IMR-90 (cell line): ENCODE measurements around the gene RGP1. TPM values are rescaled to one million over a fixed set of nuclear protein-coding genes. Genes with fewer than 3 reads are reported as not detected.

ENCODE experiments used
- ATAC-seq: fragments of 200-7000 bp; cut with Tn5 transposase; 2 replicates; pipeline ENCODE4 v1.9.1; 2020; ENCODE audit warnings: low read depth, mild to moderate bottlenecking, moderate library complexity
- BruUV-seq: library from RNA; stranded (reverse); fragments of 400-500 nt; replicated peaks from 2 replicates; lab custom pipeline; 2021; lab: Mats Ljungman, UMichigan
- CTCF ChIA-PET: fragments of 300-600 bp; formaldehyde crosslinking; extraction: SDS; loops from one replicate; lab custom pipeline; 2021; ENCODE audit warnings: antibody characterized with exemption; lab: Yijun Ruan, JAX
- POLR2A ChIA-PET: fragments of 300-600 bp; sonication (Branson Sonifier 250); formaldehyde crosslinking; loops from one replicate; lab custom pipeline; 2022; ENCODE audit warnings: antibody characterized with exemption; ENCODE audit not compliant: unreplicated experiment; lab: Charles Lee
- DNase-seq: peaks from one replicate; pipeline ENCODE4 v3.0.0; 2013
- H2AFZ ChIP-seq: replicated peaks from 2 replicates; pipeline ENCODE3; 2013; ENCODE audit warnings: low read length, mild to moderate bottlenecking; ENCODE audit not compliant: poor library complexity
- H2AK5ac ChIP-seq: 2 replicates; pipeline ENCODE4 v1.6.1; 2013; ENCODE audit warnings: low read depth, low read length, inconsistent platforms
- H2AK9ac ChIP-seq: replicated peaks from 2 replicates; pipeline ENCODE3; 2013; ENCODE audit warnings: mild to moderate bottlenecking, low read depth, low read length, moderate library complexity; ENCODE audit not compliant: poor library complexity
- H2BK120ac ChIP-seq: 2 replicates; pipeline ENCODE4 v1.6.1; 2013; ENCODE audit warnings: low read depth, low read length, inconsistent platforms
- H2BK15ac ChIP-seq: 3 replicates; pipeline ENCODE4 v1.6.1; 2013; ENCODE audit warnings: low read depth, low read length, inconsistent platforms
- H2BK20ac ChIP-seq: 2 replicates; pipeline ENCODE4 v1.6.1; 2013; ENCODE audit warnings: low read depth, mild to moderate bottlenecking, inconsistent platforms, low read length, moderate library complexity
- H2BK5ac ChIP-seq: 2 replicates; pipeline ENCODE4 v1.6.1; 2013; ENCODE audit warnings: mild to moderate bottlenecking, low read depth, low read length, inconsistent platforms; ENCODE audit not compliant: poor library complexity, severe bottlenecking
- H3K14ac ChIP-seq: replicated peaks from 2 replicates; pipeline ENCODE4 v1.6.1; 2013; ENCODE audit warnings: low read depth, low read length, inconsistent platforms
- H3K18ac ChIP-seq: 2 replicates; pipeline ENCODE4 v1.6.1; 2013; ENCODE audit warnings: low read depth, low read length, control low read depth
- H3K23ac ChIP-seq: 2 replicates; pipeline ENCODE4 v1.6.1; 2013; ENCODE audit warnings: low read depth, low read length, inconsistent platforms
- H3K27ac ChIP-seq: 2 replicates; pipeline ENCODE4 v1.5.1; 2013; ENCODE audit warnings: mild to moderate bottlenecking, control low read depth, low read length; ENCODE audit not compliant: insufficient read depth
- H3K27me3 ChIP-seq: 2 replicates; pipeline ENCODE4 v1.6.1; 2013; ENCODE audit warnings: low read length; ENCODE audit not compliant: control insufficient read depth, insufficient read depth
- H3K36me3 ChIP-seq: 2 replicates; pipeline ENCODE4 v1.6.1; 2013; ENCODE audit warnings: low read length, mixed read lengths; ENCODE audit not compliant: control insufficient read depth, insufficient read depth
- H3K4ac ChIP-seq: 2 replicates; pipeline ENCODE4 v1.6.1; 2013; ENCODE audit warnings: low read depth, low read length, inconsistent platforms
- H3K4me1 ChIP-seq: 2 replicates; pipeline ENCODE4 v1.6.1; 2013; ENCODE audit warnings: low read length, mixed read lengths; ENCODE audit not compliant: control insufficient read depth, insufficient read depth
- H3K4me2 ChIP-seq: 2 replicates; pipeline ENCODE4 v1.6.1; 2013; ENCODE audit warnings: low read depth, mild to moderate bottlenecking, control low read depth, low read length, moderate library complexity
- H3K4me3 ChIP-seq: 2 replicates; pipeline ENCODE4 v1.5.1; 2013; ENCODE audit warnings: low read depth, mild to moderate bottlenecking, control low read depth, low read length, moderate library complexity; ENCODE audit not compliant: insufficient read depth
- H3K56ac ChIP-seq: 2 replicates; pipeline ENCODE4 v1.6.1; 2013; ENCODE audit warnings: low read length, inconsistent platforms; ENCODE audit not compliant: insufficient read depth; ENCODE audit errors: extremely low read depth
- H3K79me1 ChIP-seq, 2 experiments: 2 replicates each; pipeline ENCODE4 v1.6.1; 2013; ENCODE audit warnings: low read length in 2 of 2, inconsistent platforms in 1 of 2, low read depth in 1 of 2
- H3K9ac ChIP-seq: 2 replicates; pipeline ENCODE4 v1.6.1; 2013; ENCODE audit warnings: low read depth, low read length, control low read depth
- H3K9me1 ChIP-seq: 2 replicates; pipeline ENCODE4 v1.6.1; 2013; ENCODE audit warnings: low read length, inconsistent platforms; ENCODE audit not compliant: insufficient read depth
- H3K9me3 ChIP-seq: 2 replicates; pipeline ENCODE4 v1.6.1; 2013; ENCODE audit warnings: low read length; ENCODE audit not compliant: control insufficient read depth, insufficient read depth
- H4K20me1 ChIP-seq: 2 replicates; pipeline ENCODE4 v1.6.1; 2013; ENCODE audit warnings: low read length, inconsistent platforms; ENCODE audit not compliant: insufficient read depth
- H4K5ac ChIP-seq: 2 replicates; pipeline ENCODE4 v1.6.1; 2013; ENCODE audit warnings: mild to moderate bottlenecking, low read depth, low read length, control low read depth
- H4K8ac ChIP-seq, 2 experiments: 2 replicates each; pipeline ENCODE4 v1.6.1; 2013; ENCODE audit warnings: low read depth in 2 of 2, low read length in 2 of 2, control low read depth in 1 of 2, inconsistent platforms in 1 of 2
- H4K91ac ChIP-seq: 2 replicates; pipeline ENCODE4 v1.6.1; 2013; ENCODE audit warnings: low read depth, low read length, inconsistent platforms; ENCODE audit not compliant: insufficient read depth
- BHLHE40 ChIP-seq: fragments of 150-350 bp; IDR thresholded peaks from 2 replicates; pipeline ENCODE4 v1.6.1; 2016; ENCODE audit warnings: mild to moderate bottlenecking, low read depth, low read length
- CEBPB ChIP-seq: IDR thresholded peaks from 2 replicates; pipeline ENCODE4 v1.6.1; 2012; ENCODE audit warnings: low read depth, low read length, improper control_type of control experiment
- CHD1 ChIP-seq: IDR thresholded peaks from 2 replicates; pipeline ENCODE4 v1.6.1; 2012; ENCODE audit warnings: low read depth, low read length, improper control_type of control experiment
- NFE2L2 ChIP-seq: fragments of 150-350 bp; IDR thresholded peaks from 2 replicates; pipeline ENCODE4 v1.6.1; 2016; ENCODE audit warnings: low read depth, mild to moderate bottlenecking, low read length
- POLR2A ChIP-seq: IDR thresholded peaks from 2 replicates; pipeline ENCODE4 v1.6.1; 2012; ENCODE audit warnings: mild to moderate bottlenecking, low read depth, low read length
- RCOR1 ChIP-seq: IDR thresholded peaks from 2 replicates; pipeline ENCODE4 v1.6.1; 2012; ENCODE audit warnings: mild to moderate bottlenecking, low read length, improper control_type of control experiment; ENCODE audit not compliant: insufficient replicate concordance
- SMC3 ChIP-seq: fragments of 150-350 bp; IDR thresholded peaks from 2 replicates; pipeline ENCODE4 v1.6.1; 2016; ENCODE audit warnings: low read depth, mild to moderate bottlenecking, antibody characterized with exemption, low read length, moderate library complexity
- dilution Hi-C: fragments of 300-500 bp; cut with HindIII; formaldehyde crosslinking; loops from one replicate; pipeline ENCODE4 v1.14.3; 2018; ENCODE audit warnings: low sequenced_read_pairs; ENCODE audit not compliant: unreplicated experiment
- in situ Hi-C: fragments of 300-500 bp; cut with MboI; formaldehyde crosslinking; loops from 3 replicates; pipeline ENCODE4 v1.14.3; 2019; ENCODE audit warnings: low sequenced_read_pairs, inconsistent platforms, mixed read lengths
- intact Hi-C: fragments of 100-400 bp; cut with micrococcal nuclease; formaldehyde crosslinking; loops from 2 replicates; pipeline ENCODE4 v1.10.0; 2022
- polyA plus RNA-seq, 3 experiments: library from polyadenylated mRNA; depleted of rRNA; stranded (reverse); fragments of >200 nt; gene quantifications; 2 replicates each; pipeline ENCODE4 v1.2.3, GENCODE V29; 2012; ENCODE audit warnings: low replicate concordance in 1 of 3
- total RNA-seq: library from RNA; depleted of rRNA; stranded (reverse); fragments of >200 nt; gene quantifications from 2 replicates; pipeline ENCODE4 v1.2.3, GENCODE V29; 2012
- TF ChIP-seq, protein P1 (sequence below): fragments of 150-350 bp; IDR thresholded peaks from 2 replicates; pipeline ENCODE4 v1.6.1; 2017; ENCODE audit warnings: mild to moderate bottlenecking, antibody characterized with exemption, low read length, low read depth

Gene RGP1
- total and polyA plus RNA-seq, 2 of the 4 experiments (the other 2 are of a cell fraction): 10.2 to 14.3 TPM

- TF ChIP-seq, protein P1, sequence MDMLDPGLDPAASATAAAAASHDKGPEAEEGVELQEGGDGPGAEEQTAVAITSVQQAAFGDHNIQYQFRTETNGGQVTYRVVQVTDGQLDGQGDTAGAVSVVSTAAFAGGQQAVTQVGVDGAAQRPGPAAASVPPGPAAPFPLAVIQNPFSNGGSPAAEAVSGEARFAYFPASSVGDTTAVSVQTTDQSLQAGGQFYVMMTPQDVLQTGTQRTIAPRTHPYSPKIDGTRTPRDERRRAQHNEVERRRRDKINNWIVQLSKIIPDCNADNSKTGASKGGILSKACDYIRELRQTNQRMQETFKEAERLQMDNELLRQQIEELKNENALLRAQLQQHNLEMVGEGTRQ: no peak
- TF ChIP-seq CEBPB (no peak), CHD1 (no peak)
These were observed 49.1 kb upstream of the RGP1 start (continued) for GRCh38 chr9:35700031-35700430.

GRCh38 chr9:35700942-35701341 lies 48.1 kb upstream of the RGP1 start:
- no peak overlapping the region for H4K91ac ChIP-seq
- no peak overlapping the region for H3K14ac ChIP-seq
- H2AK9ac ChIP-seq: no peak overlapping the region
- H3K56ac ChIP-seq: no peak overlapping the region
- POLR2A ChIA-PET: no interaction called here
- no peak for DNase-seq
- no peak overlapping the region for H4K8ac ChIP-seq
- peaks cover 13% of the 10 kb centered on the region for H3K9me1 ChIP-seq
- in situ Hi-C loops (no loop called here), intact Hi-C loops (no loop called here), dilution Hi-C loops (no loop called here)
- H3K4me1 ChIP-seq: no peaks in the 10 kb centered on the region; the same call in 1 of the 2 replicates
- no peak for ATAC-seq
- H3K27ac ChIP-seq: no peak overlapping the region
- H3K4me2 ChIP-seq: no peak overlapping the region
- peaks cover 92% of the 10 kb centered on the region for H3K36me3 ChIP-seq
- H2AFZ ChIP-seq: no peak overlapping the region
- H2BK20ac ChIP-seq: no peak overlapping the region
- H3K9ac ChIP-seq: no peak overlapping the region
- no peak overlapping the region for H2BK15ac ChIP-seq
- no peak overlapping the region for H3K18ac ChIP-seq
- H3K79me1 ChIP-seq: peaks cover 40 to 73% of the 10 kb centered on the region in 2 experiments
- no peaks in the 10 kb centered on the region for H3K27me3 ChIP-seq
- TF ChIP-seq RCOR1 (no peak), BHLHE40 (no peak), NFE2L2 (no peak), POLR2A (no peak), SMC3 (no peak)
- TF ChIP-seq, protein P1: no peak
- no peak overlapping the region for H2BK120ac ChIP-seq
- no peak overlapping the region for H2AK5ac ChIP-seq
- no TSS peak for BruUV-seq
- no peak overlapping the region for H4K5ac ChIP-seq
- no peak overlapping the region for H3K4ac ChIP-seq
- CTCF ChIA-PET: interaction anchor here (1.1 kb wide), 1 partner anchor 10 kb away, joined by 4 read pairs; no protein-coding TSS in a partner anchor
- no peak overlapping the region for H2BK5ac ChIP-seq
- no peak overlapping the region for H3K23ac ChIP-seq
- H4K20me1 ChIP-seq: peaks cover 32% of the 10 kb centered on the region
- no peak overlapping the region for H3K4me3 ChIP-seq
- H3K9me3 ChIP-seq: no peaks in the 10 kb centered on the region
